Measurements from ENCODE around the gene GTF2B.

DNA sequence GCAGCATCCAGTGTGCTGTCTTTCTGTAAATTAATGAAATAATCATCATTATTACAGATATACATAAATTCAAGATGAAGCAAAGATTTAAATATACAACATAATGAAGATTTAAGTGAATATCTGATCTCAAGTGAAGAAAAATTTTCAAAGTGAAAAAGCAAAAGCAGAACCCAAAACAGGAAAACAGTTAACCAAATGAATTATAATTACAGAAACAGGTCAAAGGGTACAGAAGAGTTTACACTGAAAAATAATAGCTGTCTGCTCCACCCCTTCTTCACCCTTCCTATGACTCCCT, 44.8 kb upstream of the GTF2B start:
- TF ChIP-seq POLR2AphosphoS5 (IDR thresholded peaks at IDR 0.05; ENCODE audit: low read depth, low read length) (no peak), REST (IDR thresholded peaks at IDR 0.05; ENCODE audit: insufficient read depth in 1 of 2, low read depth in 2 of 2, low read length in 2 of 2) (no peak), TAF1 (IDR thresholded peaks at IDR 0.05; ENCODE audit: borderline replicate concordance, insufficient read depth, low read length) (no peak), FOXP2 (optimal IDR thresholded peaks at IDR 0.05; ENCODE audit: borderline replicate concordance, extremely low read depth, extremely low read length, insufficient read depth) (no peak)

All from PFSK-1 (cell line).